ENCODE data around the gene GDAP2.

Gene GDAP2

DNA sequence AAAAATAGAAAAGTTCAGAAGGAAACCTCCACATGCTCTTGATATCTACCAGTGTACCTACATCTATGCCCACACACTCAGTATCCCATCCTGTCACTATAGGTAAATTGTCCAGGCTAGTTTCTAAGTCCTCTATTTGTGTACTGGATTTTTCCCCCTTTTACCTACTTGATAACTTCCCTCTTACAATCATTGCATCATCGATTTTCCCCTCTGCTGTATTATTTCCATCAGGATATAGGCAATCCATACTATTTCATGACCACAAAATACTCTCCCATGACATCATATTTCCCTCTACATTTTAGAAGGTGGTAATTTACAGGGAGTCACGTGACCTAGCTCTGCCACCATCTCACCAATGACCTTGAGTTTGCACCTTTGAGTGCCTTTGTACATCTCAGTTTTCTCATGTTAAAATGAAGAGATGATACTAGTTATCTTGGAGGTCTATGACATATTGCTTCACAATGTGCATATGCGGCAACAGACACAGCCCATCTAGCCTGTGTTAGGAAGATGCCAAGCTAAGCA is 88.2 kb downstream of the GDAP2 start:
- no peak for DNase-seq (ENCODE audit: low read depth)

DNA sequence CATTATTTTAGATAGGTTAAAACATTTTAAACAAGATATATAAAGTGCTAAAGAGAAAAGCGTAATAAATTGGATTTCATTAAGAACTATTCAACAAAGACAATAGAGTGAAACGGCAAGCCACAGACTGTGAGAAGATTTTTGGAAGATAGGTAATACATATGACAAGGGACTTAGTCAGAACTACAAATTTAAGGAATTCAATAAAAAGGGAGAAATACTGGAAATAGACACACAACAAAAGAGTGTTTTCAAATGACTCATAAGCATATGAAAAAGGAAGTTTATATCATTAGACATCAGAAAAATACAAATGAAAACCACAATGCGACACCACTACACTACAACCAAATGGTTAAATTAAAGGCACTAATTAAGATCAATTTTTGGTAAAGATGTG is 90.5 kb downstream of the GDAP2 start:
- DNase-seq (ENCODE audit: low read depth), result no peak

- DNase-seq (ENCODE audit: low read depth), result no peak
Measured at GRCh38 chr1:117836069-117836468, 93.4 kb downstream of the GDAP2 start.

DNA sequence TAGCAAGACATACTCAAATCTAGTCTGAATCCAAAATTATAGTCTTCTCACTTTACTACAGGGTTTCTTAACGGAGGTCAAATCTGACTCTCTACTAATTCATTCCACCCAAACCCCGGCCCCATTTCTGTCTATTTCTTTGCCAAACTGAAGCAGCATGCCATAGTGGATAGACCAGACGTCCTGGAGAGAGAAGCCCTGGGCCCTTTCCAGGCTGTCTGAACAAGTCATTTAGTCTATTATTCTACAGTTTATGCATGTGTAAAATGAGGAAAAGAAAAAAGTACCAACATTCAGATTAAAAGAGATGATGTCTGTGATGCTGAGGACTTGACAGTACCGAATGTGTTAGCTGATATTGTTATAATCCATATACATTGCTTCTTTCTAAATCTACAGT is 95.0 kb downstream of the GDAP2 start:
- DNase-seq (ENCODE audit: low read depth), result no peak

DNA sequence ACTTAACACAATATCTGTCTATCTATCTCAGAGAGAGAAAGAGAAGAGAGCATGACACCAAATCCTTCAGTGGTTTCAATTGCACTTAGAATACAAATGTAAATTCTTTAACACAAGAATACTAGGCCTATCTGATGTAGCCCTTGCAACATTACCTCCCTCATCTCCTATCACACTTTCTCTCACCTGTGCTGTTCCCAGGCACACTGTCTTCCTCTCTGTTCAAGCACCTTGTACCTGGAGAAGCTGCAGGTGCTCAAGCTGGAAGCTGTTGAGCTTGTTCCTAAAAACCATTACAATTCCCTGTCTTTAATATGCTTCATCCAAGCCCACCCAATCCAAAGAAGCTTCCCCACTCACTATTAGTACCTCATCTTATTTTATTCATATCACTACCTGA is 97.0 kb downstream of the GDAP2 start:
- DNase-seq (ENCODE audit: low read depth), result no peak

DNA sequence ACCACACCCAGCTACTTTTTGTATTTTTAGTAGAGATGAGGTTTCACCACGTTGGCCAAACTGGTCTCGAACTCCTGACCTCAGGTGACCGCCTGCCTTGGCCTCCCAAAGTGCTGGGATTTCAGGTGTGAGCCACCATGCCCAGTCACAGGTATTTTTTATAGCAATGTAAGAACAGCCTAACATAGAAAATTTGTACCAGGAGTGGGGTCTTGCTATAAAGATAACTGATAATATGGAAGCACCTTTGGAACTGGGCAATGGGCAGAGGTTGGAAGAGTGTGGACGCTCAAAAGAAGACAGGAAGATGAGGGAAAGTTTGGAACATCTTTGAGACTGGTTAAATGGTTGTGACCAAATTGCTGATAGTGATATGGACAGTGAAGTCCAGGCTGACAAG is 99.2 kb downstream of the GDAP2 start:
- DNase-seq (ENCODE audit: low read depth), result no peak

GRCh38 chr1:117828201-117828600 is 101.2 kb downstream of the GDAP2 start:
- DNase-seq (ENCODE audit: low read depth), result no peak

- DNase-seq (ENCODE audit: low read depth), result no peak
Measured at GRCh38 chr1:117826540-117827078, 102.8 kb downstream of the GDAP2 start.

- no peak for DNase-seq (ENCODE audit: low read depth)
Measured at GRCh38 chr1:117826119-117826518, 103.3 kb downstream of the GDAP2 start.

DNA sequence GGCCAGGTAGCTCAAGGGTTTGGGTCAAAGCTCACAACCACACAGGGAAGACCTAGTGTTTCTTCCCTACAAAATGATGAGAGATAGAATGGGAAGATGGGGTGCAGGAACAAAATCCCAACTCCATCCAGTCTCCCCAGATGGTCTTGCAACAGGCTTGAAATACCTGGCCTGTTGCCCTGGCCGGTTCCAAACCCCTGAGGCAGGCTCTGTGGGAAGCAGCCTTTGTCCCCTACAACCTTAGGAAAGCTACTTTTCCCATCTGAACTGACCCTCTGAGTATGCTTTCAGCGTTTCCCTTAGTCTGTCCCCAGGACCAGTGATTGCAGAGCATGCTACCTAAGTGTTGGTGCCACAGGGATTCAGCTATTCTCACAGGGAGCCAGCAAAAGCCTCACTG is 104.0 kb downstream of the GDAP2 start:
- no peak for DNase-seq (ENCODE audit: low read depth)

DNA sequence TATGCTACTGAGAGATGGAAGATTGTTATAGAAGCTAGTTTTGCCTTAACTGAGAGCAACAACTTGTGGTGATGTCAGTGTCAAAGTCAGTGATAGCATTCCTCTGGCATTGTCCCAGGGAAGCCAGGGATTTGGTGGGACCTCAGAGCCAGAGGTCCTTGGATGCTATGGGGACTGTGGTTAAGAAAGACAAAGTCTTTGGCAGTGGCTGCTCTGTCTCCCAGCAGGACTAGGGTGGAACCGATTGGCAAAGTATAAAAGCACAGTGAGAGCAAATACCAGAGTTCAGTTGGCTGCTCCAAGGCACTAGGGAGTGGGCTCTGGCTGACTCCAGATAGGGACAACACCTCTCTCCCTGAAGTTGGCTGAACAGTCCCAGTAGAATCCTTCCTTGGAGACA is 104.8 kb downstream of the GDAP2 start:
- no peak for DNase-seq (ENCODE audit: low read depth)

- no peak for DNase-seq (ENCODE audit: low read depth)
Measured at GRCh38 chr1:117821774-117822482, 107.5 kb downstream of the GDAP2 start.

DNA sequence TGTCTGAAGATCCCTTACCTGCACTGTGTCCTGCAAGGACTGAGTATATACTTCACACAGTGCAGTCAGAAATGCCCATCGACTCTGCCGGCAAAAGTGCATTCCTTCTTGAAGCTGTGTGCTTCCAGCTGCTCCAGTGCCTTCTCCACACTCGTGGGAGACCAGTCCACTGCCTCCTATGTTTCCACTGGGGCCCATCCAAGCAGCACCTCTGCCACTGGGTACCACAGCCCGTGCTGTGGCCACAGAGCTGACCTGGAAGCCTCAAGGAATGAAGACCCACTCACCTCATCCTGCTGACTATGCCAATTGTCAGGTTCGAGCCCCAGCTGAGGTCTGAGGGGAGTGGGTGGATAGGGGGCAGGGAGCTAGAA is 108.1 kb downstream of the GDAP2 start:
- DNase-seq (ENCODE audit: low read depth), result no peak

DNA sequence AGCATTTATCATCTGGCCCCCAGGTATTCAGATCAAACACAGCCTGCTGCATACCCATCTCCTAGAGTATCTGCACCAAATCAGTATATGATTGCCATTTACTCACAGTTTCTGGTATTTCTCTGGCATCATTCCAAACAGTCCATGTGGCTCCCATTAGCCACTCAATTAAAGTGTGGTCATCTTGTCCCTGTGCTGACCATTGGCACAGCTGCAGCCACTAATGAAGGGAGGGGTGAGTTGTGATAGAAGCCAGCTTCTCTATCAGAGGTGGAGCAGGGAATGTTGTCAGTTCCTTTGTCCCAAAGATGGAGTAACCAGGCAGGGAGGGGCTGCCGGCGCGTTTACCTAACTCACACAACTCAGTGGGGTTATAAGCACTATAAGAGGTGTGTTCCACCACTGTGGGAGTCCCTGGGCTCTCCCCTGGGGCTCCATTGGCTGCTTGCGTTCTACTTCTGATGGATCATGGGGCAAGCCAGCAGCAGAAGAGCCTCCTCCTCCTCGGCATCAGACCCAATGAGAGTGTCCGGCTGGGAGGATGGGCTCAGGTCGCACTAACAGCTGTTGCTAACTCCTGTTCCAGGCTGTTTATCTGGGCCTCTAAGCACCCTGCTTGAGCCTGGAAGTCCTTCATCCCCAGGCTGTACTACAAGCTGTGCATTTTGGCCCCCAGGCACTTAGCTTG is 108.6 kb downstream of the GDAP2 start:
- DNase-seq (ENCODE audit: low read depth), result no peak

DNA sequence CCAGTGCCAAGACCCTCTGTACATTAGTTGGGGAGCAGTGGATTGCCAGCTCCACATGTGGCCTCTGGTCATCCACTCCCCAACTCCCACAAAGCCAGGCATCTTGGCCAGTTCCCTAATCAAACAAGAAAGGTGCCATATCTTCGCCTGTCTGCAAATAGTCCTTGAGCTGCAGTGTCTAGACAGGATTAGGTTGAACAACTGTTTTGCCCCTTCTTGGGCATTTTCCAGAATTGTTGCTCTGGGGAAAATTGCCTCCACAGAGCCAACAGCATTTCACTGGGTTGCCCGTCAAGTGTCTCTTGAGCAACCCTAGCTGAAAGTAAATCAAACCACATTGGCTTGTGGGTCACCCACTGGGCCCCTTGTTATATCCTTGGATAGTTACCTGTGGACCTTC is 109.3 kb downstream of the GDAP2 start:
- DNase-seq (ENCODE audit: low read depth), result no peak

DNA sequence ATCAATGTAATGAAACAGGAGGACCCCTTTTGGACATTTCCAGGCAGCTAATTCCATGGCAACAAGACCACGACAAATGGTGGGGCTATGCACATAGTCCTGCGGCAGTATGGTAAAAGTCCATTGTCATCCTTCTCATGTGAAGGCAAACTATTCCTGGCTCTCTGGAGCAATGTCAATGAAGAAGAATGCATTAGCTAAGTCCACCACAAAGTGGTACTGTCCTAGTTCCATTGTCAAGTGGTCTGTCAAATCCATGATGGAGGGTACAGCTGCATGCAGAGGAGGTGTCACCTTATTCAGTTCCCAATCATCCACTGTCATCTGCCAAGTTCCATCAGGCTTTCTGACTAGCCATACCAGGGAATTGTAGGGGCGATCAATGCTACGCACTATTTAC is 110.1 kb downstream of the GDAP2 start:
- DNase-seq (ENCODE audit: low read depth), result no peak

- DNase-seq (ENCODE audit: low read depth), result no peak
Measured at GRCh38 chr1:117818456-117818855, 111.0 kb downstream of the GDAP2 start.

DNA sequence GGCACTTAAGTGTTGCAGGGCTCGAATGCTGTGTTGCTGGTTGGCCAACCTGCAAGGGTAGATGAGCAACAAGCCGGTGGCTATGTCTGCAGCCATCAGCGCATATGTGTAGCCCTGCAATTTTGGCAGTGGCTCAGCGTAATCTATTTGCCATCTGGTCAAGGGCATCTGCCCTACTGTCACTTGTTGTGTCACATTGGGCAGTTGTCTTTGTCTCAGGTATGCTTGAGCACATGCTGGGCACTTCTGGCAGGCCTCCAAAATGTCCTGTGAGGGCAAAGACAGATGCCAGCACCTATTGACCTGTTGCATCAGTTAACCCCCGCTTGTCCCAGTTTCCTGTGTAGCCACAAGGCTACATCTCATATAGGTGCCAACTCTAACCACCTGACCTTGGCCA is 111.8 kb downstream of the GDAP2 start:
- no peak for DNase-seq (ENCODE audit: low read depth)

- no peak for DNase-seq (ENCODE audit: low read depth)
Measured at GRCh38 chr1:117815926-117816325, 113.5 kb downstream of the GDAP2 start.

DNA sequence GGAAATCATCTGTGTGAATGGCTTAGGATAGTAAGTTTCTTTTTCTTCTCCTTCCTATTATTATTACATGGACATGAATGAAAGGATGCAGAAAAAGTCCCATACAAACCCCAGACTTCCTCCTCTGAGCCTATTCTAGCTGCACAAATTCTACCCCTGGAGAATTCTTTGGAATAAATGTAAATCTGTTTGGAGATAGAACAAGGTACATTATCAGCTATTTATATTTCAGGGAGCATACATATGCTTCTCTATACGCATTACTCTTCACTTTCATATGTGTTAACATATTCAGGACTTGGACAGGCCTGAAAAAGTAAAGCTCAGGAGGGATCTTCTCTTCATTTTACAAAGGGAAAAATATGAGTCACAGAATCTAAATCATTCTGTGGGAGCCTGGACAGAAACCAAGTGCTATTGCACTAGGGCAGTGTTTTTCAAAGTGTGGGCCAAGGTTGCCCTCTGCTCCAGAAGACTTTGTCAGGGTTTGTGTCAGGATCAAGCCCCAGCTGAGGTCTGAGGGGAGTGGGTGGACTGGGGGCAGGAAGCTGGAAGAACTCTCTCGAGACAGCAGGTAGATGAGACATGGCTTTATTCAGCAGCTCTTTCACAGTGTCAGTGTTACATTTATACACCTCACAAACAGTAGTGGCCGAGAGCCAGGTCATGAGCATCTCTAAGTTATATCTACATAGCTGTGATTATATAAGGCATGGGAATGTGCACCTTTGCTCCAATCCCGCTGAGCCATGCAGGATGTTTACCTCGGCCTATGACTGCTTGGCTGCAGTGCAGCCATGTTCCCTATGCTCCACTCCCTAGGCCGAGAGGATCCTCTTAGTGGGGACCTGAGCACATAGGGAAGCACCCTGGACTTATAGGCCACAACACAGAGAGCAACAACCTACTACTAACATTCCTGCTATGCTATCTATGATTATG is 114.3 kb downstream of the GDAP2 start:
- DNase-seq (ENCODE audit: low read depth), result no peak
